ENCODE results near the gene TMEM88.

GRCh38 chr17:7887038-7887481 lies 32.2 kb downstream of the TMEM88 start:
- TF ChIP-seq CTCF (IDR thresholded peaks at IDR 0.05) (no peak), POLR2A (IDR thresholded peaks at IDR 0.05) (no peak), EP300 (IDR thresholded peaks at IDR 0.05) (no peak)

Data from tibial nerve (tissue), 4 donors.